Measurements from ENCODE around the gene TWIST2.

Gene TWIST2

DNA sequence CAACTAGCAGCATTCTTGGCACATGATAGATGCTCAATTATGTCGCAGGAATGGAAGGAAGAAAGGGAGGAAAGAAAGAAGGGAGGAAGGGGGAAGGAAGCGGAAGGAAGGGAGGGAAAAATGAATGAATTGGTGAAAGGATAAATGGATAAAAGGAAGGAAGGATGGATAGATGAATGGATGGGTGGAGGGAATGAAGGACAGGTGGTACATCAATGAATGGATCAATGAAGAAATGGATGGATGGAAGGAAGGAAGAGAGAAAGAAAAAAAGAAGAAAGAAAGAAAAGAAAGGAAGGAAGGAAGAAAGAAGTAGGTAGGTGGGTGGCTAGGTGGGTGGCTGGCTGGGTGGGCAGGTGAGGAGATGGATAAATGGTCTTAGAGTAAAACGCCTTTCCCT is 56.8 kb downstream of the TWIST2 start:
- Histone ChIP-seq H3K4me3 (no peak overlapping the region), H3K9me3 (no peaks in the 10 kb centered on the region), H3K27me3 (no peaks in the 10 kb centered on the region), H3K36me3 (no peaks in the 10 kb centered on the region), H3K27ac (no peak overlapping the region), H3K4me1 (peaks cover 0 to 4% (median 0%) of the 10 kb centered on the region in 4 donors)
- TF ChIP-seq, protein P1, sequence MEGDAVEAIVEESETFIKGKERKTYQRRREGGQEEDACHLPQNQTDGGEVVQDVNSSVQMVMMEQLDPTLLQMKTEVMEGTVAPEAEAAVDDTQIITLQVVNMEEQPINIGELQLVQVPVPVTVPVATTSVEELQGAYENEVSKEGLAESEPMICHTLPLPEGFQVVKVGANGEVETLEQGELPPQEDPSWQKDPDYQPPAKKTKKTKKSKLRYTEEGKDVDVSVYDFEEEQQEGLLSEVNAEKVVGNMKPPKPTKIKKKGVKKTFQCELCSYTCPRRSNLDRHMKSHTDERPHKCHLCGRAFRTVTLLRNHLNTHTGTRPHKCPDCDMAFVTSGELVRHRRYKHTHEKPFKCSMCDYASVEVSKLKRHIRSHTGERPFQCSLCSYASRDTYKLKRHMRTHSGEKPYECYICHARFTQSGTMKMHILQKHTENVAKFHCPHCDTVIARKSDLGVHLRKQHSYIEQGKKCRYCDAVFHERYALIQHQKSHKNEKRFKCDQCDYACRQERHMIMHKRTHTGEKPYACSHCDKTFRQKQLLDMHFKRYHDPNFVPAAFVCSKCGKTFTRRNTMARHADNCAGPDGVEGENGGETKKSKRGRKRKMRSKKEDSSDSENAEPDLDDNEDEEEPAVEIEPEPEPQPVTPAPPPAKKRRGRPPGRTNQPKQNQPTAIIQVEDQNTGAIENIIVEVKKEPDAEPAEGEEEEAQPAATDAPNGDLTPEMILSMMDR (IDR thresholded peaks at IDR 0.05) = no peak
- intact Hi-C loops (cut with DNase I; ENCODE audit: low total_unique reads) = no loop called here
- DNase-seq = no peak

GRCh38 chr2:238905224-238905623 is 57.3 kb downstream of the TWIST2 start:
- Histone ChIP-seq H3K4me1 (peaks cover 0 to 4% (median 0%) of the 10 kb centered on the region in 4 donors), H3K36me3 (no peaks in the 10 kb centered on the region), H3K27ac (no peak overlapping the region), H3K27me3 (no peaks in the 10 kb centered on the region), H3K9me3 (no peaks in the 10 kb centered on the region), H3K4me3 (no peak overlapping the region)
- TF ChIP-seq, protein P1 (IDR thresholded peaks at IDR 0.05) = no peak
- no peak for DNase-seq
- intact Hi-C loops (cut with DNase I; ENCODE audit: low total_unique reads) = no loop called here

DNA sequence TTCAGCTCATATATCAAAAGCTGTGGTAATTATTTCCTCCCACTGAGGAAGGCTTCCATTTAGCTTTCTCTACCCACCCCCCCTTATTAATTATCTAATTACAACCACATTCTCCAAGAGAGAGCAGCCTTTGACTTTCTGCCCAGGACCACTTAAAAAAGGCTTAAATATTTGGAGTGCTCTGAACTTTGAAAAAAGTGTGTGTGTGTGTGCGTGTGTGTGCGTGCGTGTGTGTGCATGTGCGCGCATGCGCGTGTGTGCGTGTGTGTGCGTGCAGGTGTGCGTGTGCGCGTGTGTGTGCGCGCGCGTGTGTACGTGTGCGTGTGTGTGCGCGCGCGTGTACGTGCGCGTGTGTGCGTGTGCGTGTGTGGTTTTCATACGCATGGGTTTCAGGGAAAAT is 57.8 kb downstream of the TWIST2 start:
- H3K36me3 ChIP-seq = no peaks in the 10 kb centered on the region
- no peak overlapping the region for H3K27ac ChIP-seq
- H3K4me3 ChIP-seq = no peak overlapping the region
- H3K27me3 ChIP-seq = no peaks in the 10 kb centered on the region
- no peaks in the 10 kb centered on the region for H3K9me3 ChIP-seq
- H3K4me1 ChIP-seq = peaks cover 0 to 4% (median 0%) of the 10 kb centered on the region in 4 donors
- intact Hi-C loops (cut with DNase I; ENCODE audit: low total_unique reads) = no loop called here
- TF ChIP-seq, protein P1 (IDR thresholded peaks at IDR 0.05) = no peak
- DNase-seq = no peak

- H3K4me3 ChIP-seq = no peak overlapping the region
- no peaks in the 10 kb centered on the region for H3K36me3 ChIP-seq
- H3K4me1 ChIP-seq = peaks cover 0 to 4% (median 0%) of the 10 kb centered on the region in 4 donors
- intact Hi-C loops (cut with DNase I; ENCODE audit: low total_unique reads) = no loop called here
- TF ChIP-seq, protein P1 (IDR thresholded peaks at IDR 0.05) = no peak
- H3K27ac ChIP-seq = no peak overlapping the region
- DNase-seq = no peak
- H3K27me3 ChIP-seq = no peaks in the 10 kb centered on the region
- no peaks in the 10 kb centered on the region for H3K9me3 ChIP-seq
Measured at GRCh38 chr2:238906254-238906935, 58.5 kb downstream of the TWIST2 start.

GRCh38 chr2:238906936-238907716 is 59.2 kb downstream of the TWIST2 start:
- H3K27me3 ChIP-seq = no peaks in the 10 kb centered on the region
- TF ChIP-seq, protein P1 (IDR thresholded peaks at IDR 0.05) = no peak
- H3K27ac ChIP-seq = no peak overlapping the region
- no peak for DNase-seq
- no peak overlapping the region for H3K4me3 ChIP-seq
- no peaks in the 10 kb centered on the region for H3K9me3 ChIP-seq
- H3K36me3 ChIP-seq = no peaks in the 10 kb centered on the region
- H3K4me1 ChIP-seq = peaks cover 0 to 4% (median 0%) of the 10 kb centered on the region in 4 donors
- intact Hi-C loops (cut with DNase I; ENCODE audit: low total_unique reads) = no loop called here
